Frontal cortex (tissue), 4 donors: ENCODE data around the gene ATG101. TPM values are rescaled to one million over a fixed set of nuclear protein-coding genes. Genes with fewer than 3 reads are reported as not detected.
"Not testable (repeated sequence)": the region's sequence is repeated elsewhere in the genome, so short reads cannot be mapped to it uniquely, and the experiment has no call there.

Experiments
- DNase-seq, 2 donors: peaks; one replicate each; pipeline ENCODE4 v3.0.0; 2012; ENCODE audit warnings: low spot score in 2 of 2
- FAIRE-seq: peaks from 2 replicates; lab custom pipeline; 2012; peaks lifted over from hg19 to GRCh38; lab: Jason Lieb, UNC
- total RNA-seq: library from RNA; depleted of rRNA; stranded (reverse); fragments of >200 nt; gene quantifications from one replicate; pipeline ENCODE4 v1.2.3, GENCODE V29; 2014
- donor health status: control.
- donor health status: control.
- donor health status: control.

The ATG101 gene
- total RNA-seq, 1 donor from 2014 or later: 26.5 TPM

DNA sequence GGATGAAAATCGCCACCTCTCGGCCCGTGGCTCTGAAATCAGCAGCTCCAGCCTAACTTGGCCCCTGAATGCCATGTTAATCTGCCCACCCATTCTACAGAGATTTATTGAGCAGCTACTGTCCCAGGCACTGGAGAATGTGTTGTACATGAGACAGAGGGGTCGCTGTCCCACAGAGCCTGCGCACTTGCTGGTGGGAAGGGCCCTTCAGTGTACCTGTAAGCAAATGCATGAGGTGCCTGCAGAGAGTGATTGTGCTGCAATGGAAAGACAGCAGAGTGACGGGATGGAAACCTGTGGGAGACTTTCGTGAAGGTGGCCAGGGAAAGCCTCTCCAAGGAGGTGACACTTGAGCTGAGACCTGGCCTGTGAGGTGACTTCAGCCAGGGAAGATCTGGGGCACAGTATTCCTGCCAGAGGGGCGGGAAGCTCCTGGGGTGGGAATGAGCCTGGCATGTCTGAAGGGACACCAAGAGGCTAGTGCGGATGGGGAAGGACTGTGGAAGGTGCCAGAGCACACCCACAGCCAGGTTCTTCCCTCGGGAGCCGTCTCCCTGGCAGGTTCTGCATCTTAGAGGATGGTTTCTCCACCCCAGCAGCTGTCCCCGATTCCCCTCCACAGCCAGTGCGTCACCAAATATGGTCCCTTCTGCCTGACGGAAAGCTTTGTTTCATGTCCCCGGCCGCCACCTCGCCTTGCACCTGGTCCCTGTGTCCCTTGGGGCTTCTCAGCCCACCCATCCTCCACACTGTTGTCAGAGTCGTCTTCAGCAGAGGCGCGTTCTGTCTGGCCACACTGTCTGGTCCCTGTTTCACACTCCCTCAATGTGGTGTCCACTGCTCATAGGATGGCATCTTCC, 18.4 kb downstream of the ATG101 start:
- FAIRE-seq: no peak

DNA sequence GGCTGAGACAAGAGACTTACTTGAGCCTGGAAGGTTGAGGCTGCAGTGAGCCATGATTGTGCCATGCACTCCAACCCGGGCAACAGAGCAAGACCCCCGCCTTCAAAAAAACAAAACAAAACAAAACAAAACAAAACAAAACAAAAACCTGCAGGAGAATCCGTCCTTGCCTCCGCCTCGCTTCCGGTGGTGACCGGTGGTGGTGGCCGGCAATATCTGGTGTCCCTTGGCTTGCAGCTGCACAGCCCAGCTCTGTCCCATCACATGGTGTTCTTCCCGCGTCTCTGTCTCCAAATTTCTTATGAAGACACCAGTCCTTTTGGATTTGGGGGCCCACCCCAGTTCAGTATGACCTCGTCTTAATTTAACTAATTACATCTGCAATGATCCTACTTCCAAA, 19.7 kb downstream of the ATG101 start:
- DNase-seq: peak in 1 of 2 donors; percentile 2
- FAIRE-seq: no peak

More for the DNA sequence above, 18.4 kb downstream of the ATG101 start:
- DNase-seq: peak in 1 of 2 donors; percentile 43

DNA sequence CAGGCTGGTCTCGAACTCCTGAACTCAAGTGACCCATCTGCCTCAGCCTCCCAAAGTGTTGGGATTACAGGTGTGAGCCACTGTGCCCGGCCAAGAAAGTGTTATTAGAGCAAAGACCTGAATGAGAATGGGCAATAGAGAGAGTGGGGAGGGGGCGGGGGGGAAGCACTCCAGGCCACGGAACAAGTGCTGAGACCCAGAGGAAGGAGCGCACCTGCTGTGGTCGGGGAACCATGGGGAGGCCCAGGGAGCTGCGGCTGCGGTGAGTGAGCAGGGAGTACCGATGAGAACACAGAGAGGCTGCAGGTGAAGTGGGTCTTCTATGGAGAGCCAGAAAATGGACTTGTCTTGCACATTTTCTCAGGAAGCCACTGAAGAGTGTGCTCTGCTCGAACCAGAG, 20.5 kb downstream of the ATG101 start:
- no peak for FAIRE-seq
- DNase-seq: peak in 1 of 2 donors; percentile 2

DNA sequence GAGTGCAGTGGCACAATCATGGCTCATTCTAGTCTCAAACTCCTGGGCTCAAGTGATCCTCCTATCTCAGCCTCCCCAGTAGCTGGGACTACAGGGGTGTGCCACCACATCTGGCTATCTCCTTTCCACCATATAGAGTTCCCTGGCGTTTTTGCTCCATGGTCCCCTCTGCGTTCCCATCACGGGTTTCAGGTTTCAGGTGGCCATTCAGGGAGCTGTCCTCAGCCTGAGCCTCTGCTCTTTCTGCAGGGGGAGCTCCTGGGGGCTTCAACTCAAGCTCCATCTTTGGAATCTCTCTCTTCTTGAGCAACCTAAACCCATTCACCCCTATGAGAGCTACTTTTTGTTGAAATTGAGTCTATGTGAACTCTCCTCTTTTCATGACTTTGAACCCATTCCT, 21.3 kb downstream of the ATG101 start:
- no peak for FAIRE-seq
- no peak for DNase-seq

DNA sequence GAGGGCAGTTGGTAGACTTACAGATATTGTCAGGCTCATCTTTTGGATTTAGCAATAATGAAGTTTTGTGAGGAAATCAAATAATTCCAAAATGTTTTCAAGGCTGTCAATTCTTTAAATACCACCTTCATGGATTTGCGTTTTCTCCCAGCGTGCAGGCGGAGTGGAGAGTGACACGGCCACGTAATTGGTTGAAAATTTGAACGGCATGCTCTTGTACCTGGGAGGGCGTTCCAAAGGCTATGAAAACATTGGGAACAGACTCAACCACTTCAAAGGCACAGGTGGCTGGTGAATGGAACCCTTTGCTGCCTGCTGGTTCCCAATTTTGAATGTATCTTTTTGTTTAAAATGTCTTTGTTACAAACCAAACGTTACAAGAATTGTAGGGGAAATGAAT, 22.1 kb downstream of the ATG101 start:
- FAIRE-seq (no peak), DNase-seq (peak in 1 of 2 donors; percentile 7)

DNA sequence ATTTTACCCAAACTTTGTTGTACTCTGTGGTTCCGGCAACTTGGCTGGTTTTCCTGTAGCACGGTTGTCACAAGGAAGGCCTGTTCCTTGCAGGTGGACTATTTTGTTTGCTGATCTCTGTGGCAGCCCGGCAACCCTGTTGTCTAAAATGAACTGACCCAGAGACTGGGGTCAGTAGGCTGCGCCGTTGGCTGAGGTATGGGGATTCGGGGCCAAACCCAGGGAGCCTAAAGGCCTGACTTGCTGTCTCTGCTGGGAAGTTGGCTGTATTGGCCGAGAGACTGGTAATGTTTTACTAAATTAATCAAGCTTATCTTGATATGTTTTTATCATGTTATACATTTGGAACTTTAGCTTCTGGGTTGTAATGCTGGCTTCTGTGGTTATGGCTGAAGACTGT, 23.6 kb downstream of the ATG101 start:
- DNase-seq (no peak), FAIRE-seq (no peak)

DNA sequence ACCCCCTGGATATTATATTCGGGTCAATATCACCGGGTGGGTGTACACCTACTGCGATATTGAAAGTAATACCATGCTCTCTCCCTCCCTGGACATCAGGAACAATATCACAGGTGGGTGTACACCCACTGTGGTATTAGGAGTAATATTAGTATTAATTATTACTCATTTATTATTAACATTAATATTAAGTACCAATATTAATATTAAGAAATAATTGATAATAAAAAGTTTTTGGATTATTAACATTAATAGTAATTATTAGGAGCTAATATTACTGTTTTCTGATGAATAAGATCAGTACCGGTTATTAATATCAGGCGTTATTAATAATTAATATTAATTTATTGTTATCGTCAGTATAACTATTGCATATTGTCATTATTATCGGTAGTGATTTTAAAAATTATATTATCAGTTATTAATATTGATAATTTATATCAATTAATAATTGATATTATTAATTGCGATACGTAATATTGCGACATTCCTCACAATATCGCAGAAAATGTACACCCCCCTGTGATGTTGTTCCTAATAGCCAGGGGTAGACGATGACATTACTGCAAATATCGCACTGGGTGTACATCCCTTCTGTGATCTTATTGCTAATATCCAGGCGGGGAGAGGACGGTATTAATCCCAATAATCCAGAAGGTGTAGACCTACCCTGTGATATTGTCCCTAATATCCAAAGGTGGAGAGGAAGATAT, 26.7 kb downstream of the ATG101 start:
- no peak for DNase-seq
- FAIRE-seq: peak; percentile 56

DNA sequence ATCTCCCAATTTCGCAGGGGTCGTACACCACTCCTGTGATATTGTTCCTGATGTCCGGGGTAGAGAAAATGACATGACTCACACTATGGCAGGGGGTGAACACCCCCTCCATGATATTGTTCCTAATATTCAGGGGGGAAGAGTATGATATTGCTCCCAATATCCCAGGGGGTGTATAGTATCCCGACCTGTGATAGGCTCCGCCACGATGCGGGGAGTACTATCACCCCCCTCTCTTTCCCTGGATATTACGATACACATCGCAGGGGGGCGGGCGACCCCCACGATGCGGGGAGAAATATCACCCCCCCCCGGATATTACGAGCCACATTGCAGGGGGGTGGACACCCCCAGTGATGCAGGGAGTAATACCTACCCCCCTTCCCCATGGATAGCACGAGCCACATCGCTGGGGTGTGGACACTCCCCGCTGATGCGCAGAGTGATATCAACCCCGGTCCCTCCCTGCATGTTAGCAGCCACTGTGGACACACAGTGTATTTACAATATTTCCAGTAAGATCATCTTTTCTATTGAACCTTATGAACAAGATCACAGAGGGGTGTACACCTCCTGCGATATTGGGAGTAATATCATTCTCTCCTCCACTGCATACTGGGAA, 27.4 kb downstream of the ATG101 start:
- no peak for DNase-seq
- FAIRE-seq: no peak

DNA sequence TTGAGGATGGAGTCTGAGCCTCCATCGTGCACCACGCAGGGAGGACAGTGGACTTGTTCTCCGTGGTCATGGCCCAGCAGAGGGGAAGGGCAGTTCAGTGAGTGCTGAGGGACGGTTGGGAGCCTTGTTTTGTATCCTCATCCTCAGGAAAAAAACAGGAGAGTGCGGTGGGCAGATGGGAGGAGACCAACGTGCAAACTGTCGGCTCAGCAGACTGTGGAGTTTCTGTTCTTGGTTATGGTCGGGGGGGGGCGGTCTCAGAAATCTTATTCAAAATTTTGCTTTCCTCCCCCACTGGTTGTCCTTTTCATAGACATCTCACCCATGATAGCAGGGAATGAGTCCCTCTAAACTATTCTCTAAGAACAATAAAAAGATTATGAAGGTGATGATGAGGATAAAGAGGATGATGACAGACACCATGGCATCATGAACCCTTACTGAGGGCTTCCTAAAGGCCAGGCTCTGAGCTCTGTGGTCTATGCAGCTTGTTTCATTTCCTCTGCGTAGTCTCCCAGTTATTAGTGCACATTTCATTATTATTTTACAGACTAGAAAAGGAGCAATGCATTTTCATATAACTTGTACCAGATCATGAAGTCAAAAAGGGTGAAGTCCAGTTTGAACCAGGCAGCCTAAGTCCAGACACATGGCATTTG, 34.8 kb downstream of the ATG101 start:
- DNase-seq, FAIRE-seq: not testable (repeated sequence)

DNA sequence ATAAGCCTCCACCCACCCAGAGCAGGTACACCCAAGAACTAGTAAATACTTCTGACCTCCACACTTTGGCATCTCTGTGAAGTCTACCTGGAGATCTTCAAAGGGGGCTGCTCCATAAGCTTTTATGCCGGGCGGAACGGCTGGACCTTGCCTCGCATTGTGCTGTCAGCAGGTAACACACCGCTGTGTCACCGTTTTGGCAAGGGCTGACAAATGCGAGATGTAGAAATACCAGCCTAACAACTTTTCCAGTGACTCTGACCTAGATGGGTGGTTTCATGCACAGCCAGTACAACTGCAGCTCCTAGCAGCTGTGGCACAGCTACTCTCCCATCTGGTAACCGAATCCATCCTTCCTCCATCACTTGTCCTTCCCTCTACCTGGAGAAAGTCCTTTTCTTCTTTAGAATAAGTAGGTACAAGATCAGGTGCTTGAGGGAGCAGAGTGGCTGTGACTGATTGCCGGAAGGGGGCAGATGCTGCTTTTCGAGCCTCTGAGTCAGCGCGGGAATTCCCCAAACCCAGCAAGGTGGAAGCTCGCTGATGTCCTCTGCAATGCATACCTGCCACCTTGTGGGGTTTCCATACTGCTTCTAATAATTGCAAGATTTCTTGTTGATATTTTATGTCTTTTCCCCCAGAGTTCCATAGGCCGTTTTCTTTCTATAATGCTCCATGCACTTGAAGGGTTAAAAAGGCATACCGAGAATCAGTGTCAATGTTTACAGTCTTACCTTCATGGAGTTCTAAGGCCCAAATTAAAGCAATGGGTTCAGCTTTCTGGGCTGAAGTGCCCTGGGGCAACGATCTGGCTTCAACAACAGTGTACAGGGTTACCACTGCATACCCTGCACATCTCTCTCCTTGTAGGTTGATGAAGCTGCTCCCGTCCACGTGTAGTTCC, 46.7 kb downstream of the ATG101 start:
- not testable (repeated sequence) for FAIRE-seq, DNase-seq

DNA sequence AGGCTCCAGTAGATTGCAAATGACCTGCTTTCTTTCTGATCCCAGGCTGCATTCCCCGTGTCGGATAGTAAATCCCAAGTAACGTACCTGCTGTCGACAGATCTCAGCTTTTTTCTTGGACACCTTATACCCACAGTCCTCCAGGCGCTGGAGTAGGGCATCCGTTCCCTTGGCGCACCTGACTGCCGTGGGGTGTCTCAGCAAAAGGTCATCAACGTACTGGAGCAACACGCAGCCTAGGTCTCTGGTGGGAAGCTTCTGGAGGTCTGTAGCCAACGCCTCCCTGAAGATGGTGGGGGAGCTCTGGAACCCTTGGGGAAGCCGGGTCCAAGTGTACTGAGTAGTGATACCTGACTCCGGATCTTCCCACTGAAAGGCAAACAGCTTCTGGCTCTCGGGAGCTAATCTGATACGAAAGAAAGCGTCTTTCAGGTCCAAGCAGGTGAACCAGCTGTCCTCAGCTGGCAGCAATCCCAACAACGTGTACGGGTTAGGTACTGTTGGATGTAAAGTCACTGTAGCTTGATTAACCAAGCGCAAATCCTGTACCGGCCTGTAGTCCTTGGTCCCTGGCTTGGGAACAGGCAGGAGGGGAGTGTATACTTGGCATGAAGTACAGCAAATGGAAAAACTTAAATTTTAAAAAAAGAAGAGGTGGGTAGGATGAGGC, 48.2 kb downstream of the ATG101 start:
- not testable (repeated sequence) for FAIRE-seq, DNase-seq

DNA sequence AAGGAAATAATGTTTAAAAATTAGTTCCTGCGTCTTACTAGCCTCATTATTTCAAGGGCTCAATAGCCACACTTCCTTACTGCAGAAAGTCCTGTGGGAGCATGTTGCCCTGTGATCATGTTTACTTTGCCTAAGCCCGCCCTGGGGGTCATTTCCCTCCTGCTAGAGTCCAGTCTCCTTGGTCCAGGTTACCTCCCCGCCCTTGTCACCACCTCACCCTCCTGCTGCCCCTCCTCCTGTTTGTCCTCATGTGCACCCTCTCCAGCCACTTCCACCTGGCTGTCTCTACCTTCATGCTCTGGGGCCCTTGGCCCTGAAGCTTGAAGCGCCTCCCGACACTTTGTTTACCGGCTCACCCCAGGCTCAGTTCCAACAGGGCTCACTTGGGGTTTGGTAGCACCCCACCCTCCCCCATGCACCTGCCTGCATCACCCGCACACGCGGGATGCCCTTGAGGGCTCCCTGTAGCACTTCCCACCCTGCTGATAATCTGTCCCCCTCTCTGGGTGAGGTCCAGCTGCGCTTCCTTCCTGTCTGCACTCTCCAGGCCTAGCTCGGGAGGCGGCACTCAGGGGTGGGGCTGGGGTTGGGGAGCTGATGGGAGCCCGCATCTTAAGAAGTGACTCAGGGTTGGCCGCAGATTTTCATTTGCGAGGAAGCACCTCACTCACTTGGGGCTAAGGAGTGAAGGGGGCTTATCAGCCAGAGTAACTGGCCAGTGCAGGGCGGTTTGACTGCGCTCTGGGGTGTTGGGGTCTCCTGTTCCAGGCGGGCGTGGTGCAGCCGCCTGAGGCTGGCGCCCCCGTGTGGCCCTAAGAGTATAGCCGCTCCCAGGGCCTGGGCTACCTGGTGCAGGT, 49.8 kb downstream of the ATG101 start:
- DNase-seq (peak in 1 of 2 donors; percentile 14), FAIRE-seq (no peak)

DNA sequence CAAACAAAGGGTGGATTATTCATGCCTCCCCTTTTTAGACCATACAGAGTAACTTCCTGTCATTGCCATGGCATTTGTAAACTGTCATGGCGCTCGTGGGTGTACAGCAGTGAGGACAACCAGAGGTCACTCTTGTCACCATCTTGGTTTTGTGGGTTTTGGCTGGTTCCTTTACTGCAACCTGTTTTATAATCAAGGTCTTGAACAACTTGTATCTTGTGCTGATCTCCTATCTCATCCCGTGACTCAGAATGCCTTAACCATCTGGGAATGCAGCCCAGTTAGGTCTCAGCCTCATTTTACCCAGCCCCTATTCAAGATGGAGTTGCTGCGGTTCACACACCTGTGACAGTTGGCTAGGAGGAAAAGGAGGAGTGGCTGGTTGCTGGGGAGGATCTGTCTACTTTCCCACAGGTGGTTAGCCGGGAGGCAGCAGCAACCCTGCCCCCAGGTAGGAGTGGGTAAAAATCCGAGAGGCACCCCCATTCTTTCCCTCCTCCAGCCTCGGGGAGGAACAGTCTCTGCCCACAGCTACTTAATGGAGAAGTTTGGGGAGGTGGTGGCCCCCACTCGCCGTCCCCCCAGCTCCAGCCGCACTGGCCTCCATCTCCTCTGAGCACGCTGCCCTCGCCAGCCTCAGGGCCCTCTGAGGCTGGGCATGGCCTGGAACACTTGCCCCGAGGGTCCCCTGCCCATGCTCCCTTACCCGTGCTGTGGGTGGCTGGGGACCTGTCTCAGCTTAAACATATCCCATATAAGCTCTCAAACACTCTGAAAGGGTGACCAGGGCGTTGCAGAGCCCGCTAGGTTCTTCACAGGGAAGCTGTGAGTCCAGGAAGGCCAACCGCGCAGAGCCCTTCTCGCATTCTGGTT, 51.4 kb downstream of the ATG101 start:
- FAIRE-seq (no peak), DNase-seq (no peak)

DNA sequence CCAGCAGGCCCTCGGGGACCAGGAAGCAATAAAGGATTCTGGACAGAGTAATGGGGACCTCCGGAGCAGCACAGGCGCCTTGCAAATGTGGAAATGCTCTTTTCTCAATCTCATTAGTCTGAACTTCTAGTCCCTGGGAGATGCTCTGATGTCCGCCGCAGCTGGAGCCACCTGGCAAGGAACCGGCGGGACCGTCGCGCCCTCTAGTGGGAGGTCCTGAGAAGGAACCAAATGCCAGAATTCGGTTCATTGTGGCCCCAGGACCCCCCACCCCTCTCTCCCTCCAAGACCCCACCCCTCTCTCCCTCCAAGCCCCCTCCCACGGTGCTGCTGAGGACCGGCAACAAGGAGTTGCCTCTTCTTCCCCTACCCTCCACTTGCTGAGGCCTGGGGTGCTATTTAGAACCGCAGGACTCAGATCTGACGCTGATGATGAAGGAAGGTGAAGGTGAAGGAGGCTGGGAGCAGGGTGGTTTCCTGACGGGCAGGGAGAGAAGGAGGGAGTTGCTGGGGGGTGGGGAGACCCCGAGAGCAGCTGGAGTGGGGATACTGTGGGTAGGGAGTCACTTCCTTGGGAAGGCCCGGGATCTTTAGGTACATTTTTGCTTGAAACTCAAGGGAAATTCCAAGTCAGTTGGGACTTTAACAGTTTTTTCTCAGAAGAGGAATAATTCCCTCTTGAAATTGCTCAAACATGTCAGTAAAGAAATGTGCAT, 52.2 kb downstream of the ATG101 start:
- FAIRE-seq (no peak), DNase-seq (peak in 1 of 2 donors; percentile 75)

DNA sequence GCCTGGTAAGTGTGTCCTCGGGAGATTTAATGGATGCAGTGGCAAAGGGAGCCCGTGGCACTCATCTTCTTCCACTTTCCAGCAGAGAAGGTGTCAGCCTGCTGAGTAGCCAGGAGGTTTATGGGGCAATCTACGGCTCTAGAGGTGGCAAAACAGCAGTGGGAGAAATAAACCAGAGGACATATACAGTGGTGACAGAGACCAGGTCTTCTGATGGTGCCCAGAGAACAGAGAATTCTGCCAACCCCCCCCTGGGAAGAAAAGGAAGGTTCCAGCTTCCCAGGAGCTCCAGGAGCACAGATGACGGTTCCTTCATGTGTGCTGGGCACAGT, 52.7 kb downstream of the ATG101 start:
- DNase-seq (peak in 1 of 2 donors; percentile 6), FAIRE-seq (no peak)

DNA sequence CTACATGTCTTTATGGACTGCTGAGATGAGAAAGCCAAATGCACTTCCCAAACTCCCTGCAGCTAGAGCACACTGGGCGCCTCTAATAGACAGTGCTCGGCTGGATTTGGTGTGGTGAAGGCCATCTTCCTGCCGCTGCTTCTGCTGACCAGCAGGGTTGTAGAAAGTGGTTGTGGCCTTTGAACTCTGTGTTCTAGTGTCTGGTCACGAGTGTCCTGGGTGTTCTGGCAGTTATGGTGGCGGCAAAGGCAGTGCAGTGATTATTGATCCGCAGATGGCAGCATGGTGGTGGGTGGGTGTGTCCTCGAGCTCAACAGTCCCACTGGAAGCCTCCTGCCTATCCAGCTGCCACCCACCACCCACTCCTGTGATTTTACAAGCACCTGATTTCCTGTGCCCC, 53.1 kb downstream of the ATG101 start:
- peak in 1 of 2 donors; percentile 2 for DNase-seq
- no peak for FAIRE-seq
